Lower lobe of right lung (tissue), 2 donors: ENCODE measurements around the gene TRAF3IP3. TPM values are rescaled to one million over a fixed set of nuclear protein-coding genes. Genes with fewer than 3 reads are reported as not detected.

Experiments
- ATAC-seq, 2 donors: fragments of 200-7000 bp; cut with Tn5 transposase; one replicate each; pipeline ENCODE4 v1.9.1; 2020 to 2022; ENCODE audit warnings: mild to moderate bottlenecking in 2 of 2, moderate library complexity in 2 of 2
- DNase-seq: peaks from one replicate; pipeline ENCODE4 v3.0.0-alpha.2; 2020
- H3K27ac ChIP-seq: fragments of 200-600 bp; one replicate; pipeline ENCODE4 v1.8.0; 2022
- H3K27me3 ChIP-seq: fragments of 200-600 bp; one replicate; pipeline ENCODE4 v1.8.0; 2022; ENCODE audit warnings: low read depth
- H3K36me3 ChIP-seq: fragments of 200-600 bp; one replicate; pipeline ENCODE4 v1.8.0; 2022; ENCODE audit warnings: mild to moderate bottlenecking
- H3K4me1 ChIP-seq: fragments of 200-600 bp; one replicate; pipeline ENCODE4 v1.8.0; 2022
- H3K4me3 ChIP-seq: fragments of 200-600 bp; one replicate; pipeline ENCODE4 v1.8.0; 2022; ENCODE audit warnings: mild to moderate bottlenecking
- H3K9me3 ChIP-seq: fragments of 200-600 bp; one replicate; pipeline ENCODE4 v1.8.0; 2022
- CTCF ChIP-seq: fragments of 200-600 bp; IDR thresholded peaks from one replicate; pipeline ENCODE4 v1.8.0; 2022; ENCODE audit warnings: antibody characterized with exemption, mild to moderate bottlenecking
- intact Hi-C: fragments of 100-400 bp; cut with DNase I; formaldehyde crosslinking; loops from one replicate; pipeline ENCODE4 v1.11.0; 2022
- total RNA-seq: library from RNA; stranded (reverse); fragmentation: NEBNext Ultra II Directional; extraction: Animal tissue kit (Norgen Biotek cat#: 25700); gene quantifications from one replicate; pipeline ENCODE4 v1.2.1, GENCODE V29; 2021
- donor health status: DM: no; HTN: yes; CAD: no; lungs with severe emphysema.

Gene TRAF3IP3
- total RNA-seq, 1 donor from 2014 or later = 12.4 TPM

DNA sequence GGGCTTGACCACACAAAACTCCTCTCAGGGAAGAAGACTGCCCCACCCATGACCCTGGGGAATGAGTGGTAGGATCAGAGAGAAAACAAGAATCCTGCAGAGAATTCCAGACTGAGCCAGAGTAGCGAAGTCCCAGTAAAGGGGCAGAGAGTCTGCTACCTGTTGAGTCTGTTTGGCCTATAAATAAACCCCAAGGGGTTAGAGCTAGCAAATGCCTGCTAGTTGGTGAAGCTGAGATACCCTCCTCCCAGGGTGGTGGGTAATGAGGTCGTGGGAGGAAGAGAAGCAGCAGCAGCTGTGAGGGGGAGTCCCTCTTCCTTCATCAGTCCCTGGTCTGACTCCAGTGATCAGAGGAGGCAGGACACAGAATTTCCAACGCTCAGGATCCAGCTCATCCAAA, 2.5 kb downstream of the TRAF3IP3 start:
- peak overlapping the region; percentile 46 for H3K4me3 ChIP-seq
- intact Hi-C loops = no loop called here
- no peaks in the 10 kb centered on the region for H3K4me1 ChIP-seq
- H3K36me3 ChIP-seq = no peaks in the 10 kb centered on the region
- H3K27ac ChIP-seq = no peak overlapping the region
- H3K9me3 ChIP-seq = no peaks in the 10 kb centered on the region
- no peaks in the 10 kb centered on the region for H3K27me3 ChIP-seq
- ATAC-seq = no peak
- no peak for DNase-seq
- no peak for TF ChIP-seq CTCF

DNA sequence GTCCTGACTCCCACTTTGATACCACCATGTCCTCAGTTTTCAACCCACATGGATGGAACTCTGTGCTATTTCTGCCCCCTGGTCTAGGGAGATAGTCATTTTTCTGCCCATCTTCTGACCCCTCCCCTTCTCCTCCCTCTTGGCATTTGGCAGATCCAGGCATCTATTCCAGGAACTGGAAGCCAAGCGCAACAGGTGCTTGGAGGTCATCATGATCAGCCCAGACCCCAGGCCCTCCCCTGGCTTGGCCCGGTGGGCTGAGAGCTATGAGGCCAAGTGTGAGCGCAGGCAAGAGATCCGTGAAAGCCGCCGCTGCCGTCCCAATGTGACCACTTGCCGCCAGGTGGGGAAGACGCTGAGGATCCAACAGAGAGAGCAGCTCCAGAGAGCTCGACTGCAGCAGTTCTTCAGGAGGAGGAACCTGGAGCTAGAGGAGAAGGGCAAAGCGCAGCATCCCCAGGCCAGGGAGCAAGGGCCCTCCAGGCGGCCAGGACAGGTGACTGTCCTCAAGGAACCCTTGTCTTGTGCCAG, 4.0 kb downstream of the TRAF3IP3 start:
- H3K4me3 ChIP-seq = no peak overlapping the region
- H3K9me3 ChIP-seq = no peaks in the 10 kb centered on the region
- intact Hi-C loops = no loop called here
- TF ChIP-seq CTCF = no peak
- no peaks in the 10 kb centered on the region for H3K36me3 ChIP-seq
- H3K4me1 ChIP-seq = no peaks in the 10 kb centered on the region
- DNase-seq (no peak), ATAC-seq (no peak)
- H3K27ac ChIP-seq = no peak overlapping the region
- no peaks in the 10 kb centered on the region for H3K27me3 ChIP-seq

- H3K27me3 ChIP-seq = no peaks in the 10 kb centered on the region
- no peak for ATAC-seq
- intact Hi-C loops = no loop called here
Observed at GRCh38 chr1:209761011-209761635, 5.3 kb downstream of the TRAF3IP3 start.

GRCh38 chr1:209766051-209766450, 10.2 kb downstream of the TRAF3IP3 start:
- DNase-seq (no peak), ATAC-seq (no peak)
- Histone ChIP-seq H3K9me3 (no peaks in the 10 kb centered on the region), H3K4me1 (peaks cover 30% of the 10 kb centered on the region), H3K4me3 (no peak overlapping the region), H3K36me3 (no peaks in the 10 kb centered on the region), H3K27me3 (no peaks in the 10 kb centered on the region), H3K27ac (no peak overlapping the region)
- no peak for TF ChIP-seq CTCF
- intact Hi-C loops = no loop called here

More at GRCh38 chr1:209761011-209761635, 5.3 kb downstream of the TRAF3IP3 start:
- H3K27ac ChIP-seq = no peak overlapping the region
- DNase-seq = no peak
- no peak for TF ChIP-seq CTCF
- no peaks in the 10 kb centered on the region for H3K4me1 ChIP-seq
- no peak overlapping the region for H3K4me3 ChIP-seq
- H3K36me3 ChIP-seq = no peaks in the 10 kb centered on the region
- no peaks in the 10 kb centered on the region for H3K9me3 ChIP-seq

GRCh38 chr1:209767096-209767495, 11.2 kb downstream of the TRAF3IP3 start:
- ATAC-seq (no peak), DNase-seq (no peak)
- intact Hi-C loops = no loop called here
- TF ChIP-seq CTCF = no peak
- peaks cover 30% of the 10 kb centered on the region for H3K4me1 ChIP-seq
- H3K36me3 ChIP-seq = no peaks in the 10 kb centered on the region
- H3K27ac ChIP-seq = no peak overlapping the region
- no peak overlapping the region for H3K4me3 ChIP-seq
- no peaks in the 10 kb centered on the region for H3K27me3 ChIP-seq
- no peaks in the 10 kb centered on the region for H3K9me3 ChIP-seq
